ENCODE results near the gene YJEFN3.

- TF ChIP-seq CTCF (IDR thresholded peaks at IDR 0.05) (no peak), POLR2A (IDR thresholded peaks at IDR 0.05) (no peak), POLR2AphosphoS5 (IDR thresholded peaks at IDR 0.05) (no peak)
Observed at GRCh38 chr19:19579533-19580361, 51.0 kb downstream of the YJEFN3 start.

Data from gastroesophageal sphincter (tissue), 3 donors.